ENCODE measurements around the gene EPHB1. TPM values are rescaled to one million over a fixed set of nuclear protein-coding genes. Genes with fewer than 3 reads are reported as not detected.

Gene EPHB1
- total RNA-seq, 1 donor from 2014 or later, result 3.0 TPM

GRCh38 chr3:135154186-135154585 is 359.1 kb downstream of the EPHB1 start:
- Histone ChIP-seq H3K9me3 (no peaks in the 10 kb centered on the region), H3K27me3 (ENCODE audit: low read depth) (no peaks in the 10 kb centered on the region), H3K4me1 (no peaks in the 10 kb centered on the region), H3K27ac (no peak overlapping the region), H3K4me3 (no peak overlapping the region), H3K36me3 (no peaks in the 10 kb centered on the region)
- ATAC-seq, result no peak
- intact Hi-C loops (cut with DNase I), result no loop called here
- no peak for DNase-seq
- no peak for TF ChIP-seq CTCF (IDR thresholded peaks at IDR 0.05)

DNA sequence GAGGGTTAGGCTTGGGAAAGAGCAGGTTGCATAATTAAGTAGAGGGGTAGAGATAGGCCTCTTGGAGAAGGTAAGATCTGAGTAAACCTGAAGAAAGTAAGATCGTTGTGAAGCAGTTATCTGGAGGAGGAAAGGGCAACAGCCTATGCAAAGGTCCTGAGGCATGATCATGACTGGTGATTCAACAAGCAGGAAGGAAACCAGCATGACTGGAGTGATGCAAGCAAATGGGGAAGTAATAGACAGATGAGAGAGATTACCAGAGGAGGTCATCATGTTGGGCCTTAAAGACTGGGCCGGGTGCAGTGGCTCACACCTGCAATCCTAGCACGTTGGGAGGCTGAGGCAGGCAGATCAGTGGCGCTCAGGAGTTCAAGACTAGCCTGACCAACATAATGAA is 360.2 kb downstream of the EPHB1 start:
- H3K27ac ChIP-seq, result no peak overlapping the region
- no peaks in the 10 kb centered on the region for H3K36me3 ChIP-seq
- no peak for TF ChIP-seq CTCF (IDR thresholded peaks at IDR 0.05)
- no peaks in the 10 kb centered on the region for H3K9me3 ChIP-seq
- intact Hi-C loops (cut with DNase I), result no loop called here
- ATAC-seq, result no peak
- DNase-seq, result no peak
- no peaks in the 10 kb centered on the region for H3K4me1 ChIP-seq
- H3K4me3 ChIP-seq, result no peak overlapping the region
- H3K27me3 ChIP-seq (ENCODE audit: low read depth), result no peaks in the 10 kb centered on the region

DNA sequence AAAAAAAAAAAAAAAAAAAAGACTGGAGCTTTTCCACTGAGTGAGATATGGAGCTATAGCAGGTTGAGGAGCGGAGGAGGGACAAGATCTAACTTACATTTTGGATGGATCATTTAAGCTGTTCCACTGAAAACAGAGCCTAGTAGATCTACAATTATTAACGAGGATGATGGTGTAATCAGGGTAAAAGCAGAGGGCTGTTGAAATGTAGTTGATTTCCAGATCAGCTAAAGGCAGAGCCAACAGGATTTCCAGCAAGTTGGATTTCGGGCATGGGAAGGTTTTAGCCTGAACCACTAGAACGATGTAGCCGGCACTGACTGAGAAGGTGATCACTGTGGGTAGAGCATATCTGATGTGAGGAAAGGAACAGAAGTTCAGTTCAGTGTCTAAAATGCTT is 360.7 kb downstream of the EPHB1 start:
- Histone ChIP-seq H3K9me3 (no peaks in the 10 kb centered on the region), H3K27ac (no peak overlapping the region), H3K4me1 (no peaks in the 10 kb centered on the region), H3K4me3 (no peak overlapping the region), H3K27me3 (ENCODE audit: low read depth) (no peaks in the 10 kb centered on the region), H3K36me3 (no peaks in the 10 kb centered on the region)
- intact Hi-C loops (cut with DNase I), result no loop called here
- ATAC-seq, result no peak
- no peak for TF ChIP-seq CTCF (IDR thresholded peaks at IDR 0.05)
- no peak for DNase-seq

- Histone ChIP-seq H3K4me1 (no peaks in the 10 kb centered on the region), H3K36me3 (no peaks in the 10 kb centered on the region), H3K9me3 (no peaks in the 10 kb centered on the region), H3K27me3 (ENCODE audit: low read depth) (no peaks in the 10 kb centered on the region), H3K27ac (no peak overlapping the region), H3K4me3 (no peak overlapping the region)
- ATAC-seq, result no peak
- no peak for DNase-seq
- intact Hi-C loops (cut with DNase I), result no loop called here
- TF ChIP-seq CTCF (IDR thresholded peaks at IDR 0.05), result no peak
Observed at GRCh38 chr3:135157045-135157740, 362.1 kb downstream of the EPHB1 start.

GRCh38 chr3:135158520-135158919 is 363.5 kb downstream of the EPHB1 start:
- H3K9me3 ChIP-seq, result no peaks in the 10 kb centered on the region
- no peak overlapping the region for H3K27ac ChIP-seq
- DNase-seq, result no peak
- no peaks in the 10 kb centered on the region for H3K36me3 ChIP-seq
- TF ChIP-seq CTCF (IDR thresholded peaks at IDR 0.05), result no peak
- ATAC-seq, result no peak
- intact Hi-C loops (cut with DNase I), result no loop called here
- H3K4me3 ChIP-seq, result no peak overlapping the region
- no peaks in the 10 kb centered on the region for H3K4me1 ChIP-seq
- H3K27me3 ChIP-seq (ENCODE audit: low read depth), result no peaks in the 10 kb centered on the region

All from lower lobe of right lung (tissue), 2 donors.